Measurements from ENCODE around the gene RIMBP2. TPM values are rescaled to one million over a fixed set of nuclear protein-coding genes. Genes with fewer than 3 reads are reported as not detected.
"Not testable (repeated sequence)": the region's sequence is repeated elsewhere in the genome, so short reads cannot be mapped to it uniquely, and the experiment has no call there.

RIMBP2 gene
- total and polyA plus RNA-seq, 2 donors (not counting 1 experiment from before 2014, with no cell fraction given) = 0.17 TPM; not detected in 1

- DNase-seq (ENCODE audit: low read depth in 2 of 2) = no peak
- Histone ChIP-seq H3K79me2 (ENCODE audit: control insufficient read depth, insufficient read depth, low read length) (no peaks in the 10 kb centered on the region), H2AFZ (ENCODE audit: low read length) (no peak overlapping the region), H3K9ac (ENCODE audit: insufficient read depth, low read length) (no peak overlapping the region), H3K4me1 (ENCODE audit: control insufficient read depth, extremely low read depth, insufficient read depth, low read length) (no peaks in the 10 kb centered on the region), H3K27me3 (ENCODE audit: control insufficient read depth, insufficient read depth, low read length) (no peaks in the 10 kb centered on the region), H4K20me1 (ENCODE audit: control insufficient read depth, extremely low read depth, insufficient read depth, low read length) (no peaks in the 10 kb centered on the region), H3K36me3 (ENCODE audit: control insufficient read depth, insufficient read depth, low read length) (no peaks in the 10 kb centered on the region), H3K27ac (ENCODE audit: insufficient read depth, low read length) (no peak overlapping the region), H3K9me3 (ENCODE audit: control insufficient read depth, insufficient read depth, low read depth, low read length) (no peaks in the 10 kb centered on the region), H3K4me2 (ENCODE audit: extremely low read depth, insufficient read depth, low read length) (no peak overlapping the region), H3K4me3 (replicated peaks in 1 of 4; ENCODE audit: control extremely low read depth in 1 of 4, insufficient read depth in 1 of 4, low read depth in 3 of 4, low read length in 4 of 4) (no peak overlapping the region)
- TF ChIP-seq CTCF (conservative IDR thresholded peaks at IDR 0.05 in 1 of 2, IDR thresholded peaks at IDR 0.05 in 1 of 2; ENCODE audit: low read depth in 1 of 2, low read length in 2 of 2) = no peak
- no peak for TF ChIP-seq EZH2 (IDR thresholded peaks at IDR 0.05; ENCODE audit: low read length, missing control alignments)
Measured at GRCh38 chr12:130754234-130754901, 38.3 kb upstream of the RIMBP2 start.

GRCh38 chr12:130752692-130753230 is 36.7 kb upstream of the RIMBP2 start:
- no peak for DNase-seq (ENCODE audit: low read depth in 2 of 2)
- TF ChIP-seq EZH2 (IDR thresholded peaks at IDR 0.05; ENCODE audit: low read length, missing control alignments) = no peak
- TF ChIP-seq CTCF (conservative IDR thresholded peaks at IDR 0.05 in 1 of 2, IDR thresholded peaks at IDR 0.05 in 1 of 2; ENCODE audit: low read depth in 1 of 2, low read length in 2 of 2) = no peak
- no peaks in the 10 kb centered on the region for H3K79me2 ChIP-seq (ENCODE audit: control insufficient read depth, insufficient read depth, low read length)
- H3K27ac ChIP-seq (ENCODE audit: insufficient read depth, low read length) = no peak overlapping the region
- no peaks in the 10 kb centered on the region for H3K36me3 ChIP-seq (ENCODE audit: control insufficient read depth, insufficient read depth, low read length)
- H2AFZ ChIP-seq (ENCODE audit: low read length) = no peak overlapping the region
- H3K4me2 ChIP-seq (ENCODE audit: extremely low read depth, insufficient read depth, low read length) = no peak overlapping the region
- no peaks in the 10 kb centered on the region for H4K20me1 ChIP-seq (ENCODE audit: control insufficient read depth, extremely low read depth, insufficient read depth, low read length)
- no peak overlapping the region for H3K4me3 ChIP-seq (replicated peaks in 1 of 4; ENCODE audit: control extremely low read depth in 1 of 4, insufficient read depth in 1 of 4, low read depth in 3 of 4, low read length in 4 of 4)
- H3K27me3 ChIP-seq (ENCODE audit: control insufficient read depth, insufficient read depth, low read length) = no peaks in the 10 kb centered on the region
- H3K9me3 ChIP-seq (ENCODE audit: control insufficient read depth, insufficient read depth, low read depth, low read length) = no peaks in the 10 kb centered on the region
- no peak overlapping the region for H3K9ac ChIP-seq (ENCODE audit: insufficient read depth, low read length)
- H3K4me1 ChIP-seq (ENCODE audit: control insufficient read depth, extremely low read depth, insufficient read depth, low read length) = no peaks in the 10 kb centered on the region

DNA sequence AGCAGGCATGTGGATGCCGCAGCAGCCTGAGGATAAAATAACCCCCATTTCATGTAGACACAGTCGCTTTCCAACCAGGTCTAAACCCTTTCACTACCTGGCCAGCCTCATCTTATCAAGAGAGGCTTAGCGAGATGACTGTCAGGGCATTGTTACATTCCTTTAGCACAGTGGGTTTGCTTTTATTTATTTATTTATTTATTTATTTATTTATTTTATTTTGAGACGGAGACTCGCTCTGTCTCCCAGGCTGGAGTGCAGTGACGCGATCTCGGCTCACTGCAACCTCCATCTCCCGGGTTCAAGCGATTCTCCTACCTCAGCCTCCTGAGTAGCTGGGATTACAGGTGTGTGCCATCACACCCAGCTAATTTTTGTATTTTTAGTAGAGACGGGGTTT is 35.9 kb upstream of the RIMBP2 start:
- not testable (repeated sequence) for H3K27me3 ChIP-seq (ENCODE audit: control insufficient read depth, insufficient read depth, low read length); H3K9ac ChIP-seq (ENCODE audit: insufficient read depth, low read length); H3K4me3 ChIP-seq (replicated peaks in 1 of 4; ENCODE audit: control extremely low read depth in 1 of 4, insufficient read depth in 1 of 4, low read depth in 3 of 4, low read length in 4 of 4); H2AFZ ChIP-seq (ENCODE audit: low read length); H3K27ac ChIP-seq (ENCODE audit: insufficient read depth, low read length); H4K20me1 ChIP-seq (ENCODE audit: control insufficient read depth, extremely low read depth, insufficient read depth, low read length); H3K4me1 ChIP-seq (ENCODE audit: control insufficient read depth, extremely low read depth, insufficient read depth, low read length); DNase-seq (ENCODE audit: low read depth in 2 of 2); H3K36me3 ChIP-seq (ENCODE audit: control insufficient read depth, insufficient read depth, low read length); H3K4me2 ChIP-seq (ENCODE audit: extremely low read depth, insufficient read depth, low read length); H3K79me2 ChIP-seq (ENCODE audit: control insufficient read depth, insufficient read depth, low read length); H3K9me3 ChIP-seq (ENCODE audit: control insufficient read depth, insufficient read depth, low read depth, low read length)

Data from fibroblast of lung (primary cell).